Fibroblast of lung (primary cell): ENCODE data around the gene SLC39A9.

Source experiments
- CTCF ChIP-seq, 2 donors: IDR thresholded peaks in 1 of 2; conservative IDR thresholded peaks in 1 of 2; 1 replicate in 1 of 2; 2 replicates in 1 of 2; pipeline ENCODE4 v1.5.1; 2011 to 2012; ENCODE audit warnings: low read length in 2 of 2, control low read depth in 1 of 2, inconsistent platforms in 1 of 2, low read depth in 1 of 2, mild to moderate bottlenecking in 1 of 2
- EZH2 ChIP-seq: IDR thresholded peaks from 2 replicates; pipeline ENCODE4 v1.5.1; 2012; ENCODE audit warnings: low read length, control low read depth, mild to moderate bottlenecking; ENCODE audit errors: missing control alignments

DNA sequence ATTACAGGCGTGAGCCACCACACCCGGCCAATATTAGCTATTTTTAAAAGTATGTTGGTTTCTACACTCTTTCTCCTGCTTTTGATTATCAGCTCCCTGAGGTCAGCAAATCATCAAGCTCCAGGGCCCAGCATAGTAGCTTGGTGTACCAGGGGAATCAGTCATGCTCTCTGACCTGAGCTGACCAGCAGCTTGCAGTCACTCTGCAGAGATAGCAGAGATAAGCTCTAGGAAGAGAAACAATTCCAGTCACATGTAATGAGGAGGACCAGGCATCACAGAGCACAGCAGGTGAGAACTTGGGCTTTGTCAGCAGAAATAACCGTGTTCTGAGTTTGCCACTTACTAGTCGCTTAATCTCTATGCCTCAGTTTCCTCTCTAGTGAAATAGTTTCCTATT lies 94.5 kb downstream of the SLC39A9 start:
- TF ChIP-seq CTCF (conservative IDR thresholded peaks at IDR 0.05 in 1 of 2, IDR thresholded peaks at IDR 0.05 in 1 of 2; ENCODE audit: low read depth in 1 of 2, low read length in 2 of 2) (no peak), EZH2 (no peak)
